Measurements from ENCODE around the gene PNKD.

PNKD gene

DNA sequence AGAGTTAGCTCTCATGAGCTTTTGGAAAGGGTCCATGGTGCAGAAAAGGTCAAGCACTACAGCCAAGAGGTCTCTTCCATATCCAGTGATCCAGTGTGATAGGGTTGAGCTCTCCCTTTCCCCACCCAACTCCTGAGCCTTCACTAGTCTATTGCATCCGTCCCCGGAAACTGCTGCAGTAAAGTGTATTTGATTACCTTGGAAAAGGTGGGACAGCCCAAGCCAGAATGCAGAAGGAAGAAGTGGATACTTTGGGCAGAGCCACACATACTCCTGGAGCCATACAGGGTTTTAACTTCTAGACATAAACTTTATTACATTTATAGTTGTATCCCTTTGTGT, 3.6 kb downstream of the PNKD start:
- DNase-seq: no peak

GRCh38 chr2:218274586-218274985, 4.3 kb downstream of the PNKD start:
- no peak for DNase-seq

DNA sequence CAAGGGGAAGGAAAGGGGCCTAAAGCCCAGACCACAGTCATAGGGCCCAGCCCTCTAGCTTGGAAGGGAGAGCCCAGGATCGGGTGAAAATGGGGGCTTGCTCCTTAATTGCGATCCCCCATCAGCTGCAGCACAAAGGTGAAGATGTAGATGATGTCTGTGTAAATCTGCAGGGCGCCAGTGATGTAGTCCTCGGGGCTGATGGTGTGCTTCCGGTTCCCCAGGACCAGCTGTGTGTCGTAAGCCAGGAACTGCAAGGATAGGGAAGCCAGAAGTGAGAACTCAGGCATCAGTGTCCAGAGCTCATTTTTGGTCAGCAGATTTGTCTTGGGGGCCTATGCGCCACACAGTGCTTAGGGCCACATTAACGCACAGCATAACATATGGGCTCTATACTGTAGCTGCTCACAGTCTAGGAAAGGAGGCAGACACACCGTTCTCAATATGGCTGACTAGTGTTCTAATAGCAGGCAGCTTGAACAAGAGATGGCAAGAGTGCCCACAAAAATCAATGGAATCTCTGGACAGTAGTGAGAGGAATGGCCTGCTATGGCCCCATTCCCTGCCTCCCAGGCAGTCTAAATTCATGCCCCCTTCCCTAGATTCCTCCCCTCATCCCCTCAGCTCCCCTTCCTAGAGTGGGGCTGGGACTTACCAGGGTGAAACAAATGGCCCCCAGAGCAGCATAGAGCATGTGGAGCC, 5.2 kb downstream of the PNKD start:
- DNase-seq: no peak

- no peak for DNase-seq
These were observed 6.9 kb downstream of the PNKD start for GRCh38 chr2:218276986-218277755.

- DNase-seq: no peak
These were observed 7.6 kb downstream of the PNKD start for GRCh38 chr2:218277921-218278320.

GRCh38 chr2:218278531-218279360, 8.4 kb downstream of the PNKD start:
- no peak for DNase-seq

DNA sequence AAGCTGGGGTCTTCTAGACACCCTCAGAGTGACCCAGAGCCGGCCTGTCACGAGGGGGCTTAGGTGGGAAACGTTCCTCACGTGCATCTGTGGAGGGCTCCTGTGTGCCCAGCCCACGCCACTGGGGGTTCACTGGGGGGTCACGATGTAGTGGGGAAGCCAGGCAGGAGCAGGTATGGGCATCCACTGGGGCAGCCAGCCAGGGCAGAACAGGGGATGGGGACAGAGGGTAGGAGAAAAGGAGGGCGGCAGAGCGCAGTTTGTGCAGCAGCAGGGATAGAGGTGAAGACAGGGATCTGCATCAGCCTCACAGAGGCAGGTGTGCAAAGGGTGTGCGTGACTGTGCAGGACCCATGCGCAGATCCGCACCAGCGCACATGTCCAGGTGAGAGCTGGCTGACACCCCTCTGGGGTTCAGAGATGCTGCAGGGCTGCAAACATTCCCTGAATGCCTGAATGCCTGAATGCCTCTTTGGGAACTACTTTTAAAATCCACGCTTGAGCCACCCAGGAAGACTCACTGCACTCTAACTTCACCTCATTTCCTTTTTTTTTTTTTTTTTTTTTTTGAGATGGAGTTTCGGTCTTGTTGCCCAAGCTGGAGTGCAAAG, 10.0 kb downstream of the PNKD start:
- no peak for DNase-seq

- DNase-seq: no peak
These were observed 11.1 kb downstream of the PNKD start for GRCh38 chr2:218281449-218281848.

DNA sequence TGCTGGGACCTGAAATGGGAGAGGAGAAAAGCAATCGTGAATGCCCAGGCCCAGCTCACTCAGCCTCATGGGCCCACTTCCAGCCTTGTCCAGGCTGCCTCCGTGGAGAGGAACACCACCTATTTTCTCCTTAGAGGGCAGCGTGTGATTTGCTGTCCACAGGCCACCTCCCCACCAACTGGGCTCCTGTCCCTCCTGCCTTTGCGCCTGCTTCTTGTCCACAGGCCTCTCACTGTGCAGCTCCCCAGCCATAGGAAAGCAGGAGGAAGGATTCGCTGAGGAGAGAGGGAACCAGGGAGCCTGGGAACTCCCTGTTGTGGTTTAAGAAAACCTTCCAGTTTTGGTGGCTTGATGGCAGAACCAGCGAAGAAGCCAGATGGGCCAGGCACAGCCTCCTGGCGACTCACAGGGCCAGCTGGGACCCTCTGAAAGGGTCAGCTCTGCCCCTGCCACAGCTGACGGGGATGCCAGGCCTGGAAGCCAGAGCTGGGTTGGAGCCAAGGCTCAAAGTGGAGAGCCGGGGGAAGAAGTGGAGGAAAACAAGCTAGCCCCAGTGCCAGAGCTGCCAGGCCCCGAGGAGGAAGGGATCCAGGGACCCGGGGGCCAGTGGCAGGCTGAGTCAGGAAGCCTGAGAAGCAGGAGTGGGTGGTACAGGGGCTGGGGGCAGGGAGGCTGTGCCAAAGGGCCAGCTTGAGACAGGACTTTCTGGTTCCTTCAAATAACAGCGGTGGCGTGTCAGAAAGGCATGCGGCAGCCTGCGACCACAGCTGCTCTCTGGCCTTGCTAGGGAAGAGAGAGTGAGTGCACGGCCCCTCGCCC, 12.1 kb downstream of the PNKD start:
- DNase-seq: no peak

DNA sequence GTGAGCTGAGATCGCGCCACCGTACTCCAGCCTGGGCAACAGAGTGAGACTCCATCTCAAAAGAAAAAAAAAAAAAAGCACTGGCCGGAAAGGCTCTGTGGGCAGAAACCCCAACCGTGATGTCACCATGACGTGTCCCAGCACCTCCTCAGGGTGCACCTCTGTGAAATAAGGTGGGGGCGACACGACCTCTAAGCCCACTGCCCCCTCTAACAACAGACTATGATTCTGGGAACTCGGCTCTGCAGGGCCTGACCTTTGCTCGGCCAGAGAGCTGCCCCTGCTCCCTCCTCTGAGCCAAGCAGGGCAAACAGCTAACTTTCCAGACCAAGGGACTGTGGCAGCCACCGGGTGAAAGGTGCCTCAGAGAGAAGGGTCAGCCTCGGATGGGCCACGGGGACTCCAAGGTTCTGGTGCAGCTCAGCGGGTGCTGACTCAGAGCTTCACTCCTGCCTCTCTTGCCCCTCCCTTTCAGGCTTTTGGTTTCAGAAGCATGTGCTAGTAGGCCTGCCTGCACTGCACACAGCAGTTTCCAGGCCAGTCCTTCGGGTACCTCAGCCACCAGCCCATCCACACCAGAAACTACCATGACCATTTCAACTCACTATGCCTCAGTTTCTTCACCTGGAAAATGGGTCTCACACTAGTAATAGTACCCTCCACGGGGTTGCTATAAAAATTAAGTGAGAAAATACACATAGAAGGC, 13.9 kb downstream of the PNKD start:
- DNase-seq: no peak

GRCh38 chr2:218285604-218286003, 15.3 kb downstream of the PNKD start:
- DNase-seq: no peak

- DNase-seq: peak; percentile 90
These were observed 16.5 kb downstream of the PNKD start for GRCh38 chr2:218286570-218287459.

DNA sequence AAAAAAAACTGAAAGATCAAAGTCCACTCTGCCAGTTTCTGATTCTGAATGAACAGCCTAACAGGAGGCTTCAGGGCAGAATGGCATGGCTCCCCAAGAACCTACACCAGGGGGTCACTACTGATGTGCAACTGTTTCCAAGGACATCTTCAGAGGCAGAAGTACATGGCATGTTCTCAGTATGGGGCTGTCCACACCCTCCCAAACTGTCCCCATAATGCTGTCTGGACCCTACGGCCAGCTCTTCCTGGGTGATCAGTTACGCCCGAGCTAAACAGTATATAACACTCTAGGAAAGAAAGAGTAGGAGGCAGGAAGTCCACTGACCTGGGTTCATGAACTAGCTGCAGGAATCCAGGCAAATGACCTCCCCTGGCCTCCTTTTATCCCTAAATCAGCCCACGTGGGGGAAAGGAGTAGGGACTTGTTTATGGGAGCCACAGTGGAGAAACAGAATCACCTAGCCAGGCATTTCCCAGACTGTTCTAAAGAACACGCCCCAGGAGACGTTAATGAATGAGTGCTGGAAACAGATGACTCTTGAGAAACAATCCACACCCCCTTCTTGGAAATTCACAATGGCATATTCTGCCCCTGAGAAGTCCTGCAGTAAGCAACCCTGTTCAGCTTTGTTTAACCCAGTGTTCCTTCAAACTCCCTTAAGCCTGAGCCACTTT, 19.5 kb downstream of the PNKD start:
- no peak for DNase-seq

DNA sequence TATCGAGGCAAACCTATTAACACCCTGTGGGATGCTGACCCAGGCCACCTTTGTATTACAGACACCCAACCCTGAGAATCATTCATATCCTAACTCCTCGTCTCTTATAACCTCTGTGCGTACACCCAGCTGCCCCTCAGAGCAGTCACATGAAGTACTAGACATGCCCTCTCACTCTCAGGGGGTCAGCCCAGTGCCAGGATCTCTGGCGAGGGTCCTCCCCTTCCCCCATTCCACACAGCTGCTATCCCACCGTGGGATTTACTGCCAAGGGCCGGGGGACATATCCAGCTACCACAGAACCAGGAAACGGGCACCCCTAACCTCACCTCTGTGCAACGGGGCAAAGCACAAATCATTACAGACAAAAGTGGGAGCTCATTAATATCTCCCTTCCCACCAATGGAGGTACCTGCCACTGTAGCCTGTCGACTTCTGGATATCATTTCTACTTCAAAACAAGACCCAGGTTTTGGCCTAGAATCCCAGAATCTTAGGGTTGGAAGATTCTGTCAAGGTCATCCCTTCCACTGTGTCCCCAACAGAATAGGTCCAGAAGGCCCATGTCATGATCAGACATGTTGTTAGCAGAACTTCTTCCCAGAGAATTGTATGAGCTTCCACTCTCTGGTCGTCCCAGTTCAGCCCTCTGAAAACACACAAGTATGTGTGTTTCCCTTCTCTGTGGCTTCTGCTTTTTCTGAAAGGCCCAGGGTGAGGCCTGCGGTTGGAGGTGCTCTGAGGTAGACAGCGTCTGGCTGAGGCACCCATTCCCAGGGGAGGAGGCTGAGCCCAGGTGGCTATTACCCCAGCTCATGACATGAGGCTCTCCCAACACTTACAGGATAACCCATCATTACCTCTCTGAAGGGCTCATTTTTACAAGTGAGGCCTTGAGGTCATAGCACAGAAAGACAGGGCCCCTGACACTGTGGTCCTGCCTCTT, 20.3 kb downstream of the PNKD start:
- DNase-seq: no peak

DNA sequence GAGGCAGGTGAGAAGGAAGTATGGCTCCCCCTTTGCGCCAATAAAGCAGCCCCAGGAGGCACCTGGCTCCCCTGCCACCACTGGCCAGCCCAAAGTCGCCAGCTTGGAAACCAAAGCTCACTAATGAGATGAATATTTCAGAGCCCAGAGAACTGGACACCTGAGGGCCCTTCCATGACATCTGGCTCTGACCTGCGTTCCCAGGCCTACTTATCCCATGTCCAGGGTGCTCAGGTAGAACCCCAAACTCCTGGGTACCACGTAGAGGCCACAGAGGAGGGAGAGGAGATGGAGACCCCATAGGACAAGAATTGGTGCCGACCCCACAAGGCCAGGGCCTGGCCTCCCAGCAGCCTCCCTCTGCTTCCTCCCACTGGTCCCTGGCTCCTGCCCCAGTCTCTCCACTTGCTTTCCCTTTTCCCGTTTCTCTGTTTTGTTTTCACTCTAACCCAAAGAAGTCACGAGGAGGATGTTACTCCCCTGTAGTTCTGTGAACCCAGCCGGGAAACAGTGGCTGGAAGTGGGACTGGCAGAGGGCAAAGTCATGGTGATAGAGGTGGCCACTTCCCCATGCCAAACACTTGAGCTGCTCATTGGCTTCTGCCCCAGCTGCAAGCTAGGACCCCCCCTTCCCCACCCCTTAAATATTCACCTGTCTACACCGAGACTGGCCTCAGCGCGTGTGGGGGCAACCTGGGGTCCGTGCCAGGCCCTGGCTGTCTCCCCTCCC, 21.2 kb downstream of the PNKD start:
- DNase-seq: no peak

DNA sequence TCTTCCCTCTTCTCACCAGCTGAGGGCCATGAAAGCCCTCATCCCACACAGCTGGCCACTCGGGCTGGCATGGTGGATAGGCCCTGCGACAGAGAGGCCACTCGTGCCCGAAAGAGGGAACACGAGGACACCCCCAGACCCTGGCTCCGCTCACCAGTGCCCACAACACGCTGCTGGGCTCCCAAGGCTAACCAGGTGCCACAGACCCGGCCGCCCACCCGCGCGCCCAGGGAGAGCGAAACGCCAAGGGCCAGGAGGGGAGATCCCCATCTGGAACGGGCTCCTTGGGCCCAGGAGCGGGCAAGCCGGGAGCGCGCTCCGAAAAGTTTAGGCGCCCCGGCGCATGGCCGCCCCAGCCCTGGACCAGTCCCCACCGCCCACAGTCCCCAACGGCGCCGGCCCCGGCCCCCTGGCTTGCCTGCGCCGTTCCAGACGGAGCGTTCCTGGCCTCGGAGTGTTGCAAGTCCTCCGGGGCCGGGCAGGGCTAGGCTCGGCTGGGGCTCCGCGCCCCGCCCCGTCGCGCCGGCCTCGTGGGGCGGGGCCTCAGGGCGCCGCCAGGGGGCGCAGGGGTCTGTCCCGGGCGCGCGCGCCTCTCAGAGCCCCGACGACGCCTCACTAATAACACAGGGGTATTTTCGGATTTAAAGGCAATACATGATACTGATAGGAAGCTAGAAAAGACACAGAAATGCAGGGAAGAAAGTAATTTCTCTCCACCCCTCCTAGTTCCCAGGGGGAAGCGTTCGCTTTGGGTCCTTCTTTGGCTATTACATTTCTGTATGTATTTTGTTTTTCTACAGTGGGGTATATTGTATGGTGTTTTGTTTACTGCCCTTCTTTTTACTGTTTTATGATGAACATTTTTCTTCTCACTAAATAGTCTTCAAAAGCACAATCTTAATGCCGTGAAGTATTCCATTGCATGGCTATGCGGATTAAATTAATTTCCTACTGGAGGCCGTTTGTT, 22.0 kb downstream of the PNKD start, which contains the start of gene TMBIM1:
Gene TMBIM1, minus strand, starts transcription at position 456 of the 967 bp plus-strand sequence. CDS start 10,362 bp downstream, outside the sequence.
- peak; percentile 88 for DNase-seq
